IMR-90 (cell line): ENCODE measurements around the gene TMEM26. TPM values are rescaled to one million over a fixed set of nuclear protein-coding genes. Genes with fewer than 3 reads are reported as not detected.

Source experiments
- ATAC-seq: fragments of 200-7000 bp; cut with Tn5 transposase; 2 replicates; pipeline ENCODE4 v1.9.1; 2020; ENCODE audit warnings: low read depth, mild to moderate bottlenecking, moderate library complexity
- BruUV-seq: library from RNA; stranded (reverse); fragments of 400-500 nt; replicated peaks from 2 replicates; lab custom pipeline; 2021; lab: Mats Ljungman, UMichigan
- CTCF ChIA-PET: fragments of 300-600 bp; formaldehyde crosslinking; extraction: SDS; loops from one replicate; lab custom pipeline; 2021; ENCODE audit warnings: antibody characterized with exemption; lab: Yijun Ruan, JAX
- POLR2A ChIA-PET: fragments of 300-600 bp; sonication (Branson Sonifier 250); formaldehyde crosslinking; loops from one replicate; lab custom pipeline; 2022; ENCODE audit warnings: antibody characterized with exemption; ENCODE audit not compliant: unreplicated experiment; lab: Charles Lee
- DNase-seq: peaks from one replicate; pipeline ENCODE4 v3.0.0; 2013
- H2AFZ ChIP-seq: replicated peaks from 2 replicates; pipeline ENCODE3; 2013; ENCODE audit warnings: low read length, mild to moderate bottlenecking; ENCODE audit not compliant: poor library complexity
- H2AK5ac ChIP-seq: 2 replicates; pipeline ENCODE4 v1.6.1; 2013; ENCODE audit warnings: low read depth, low read length, inconsistent platforms
- H2AK9ac ChIP-seq: replicated peaks from 2 replicates; pipeline ENCODE3; 2013; ENCODE audit warnings: mild to moderate bottlenecking, low read depth, low read length, moderate library complexity; ENCODE audit not compliant: poor library complexity
- H2BK120ac ChIP-seq: 2 replicates; pipeline ENCODE4 v1.6.1; 2013; ENCODE audit warnings: low read depth, low read length, inconsistent platforms
- H2BK15ac ChIP-seq: 3 replicates; pipeline ENCODE4 v1.6.1; 2013; ENCODE audit warnings: low read depth, low read length, inconsistent platforms
- H2BK20ac ChIP-seq: 2 replicates; pipeline ENCODE4 v1.6.1; 2013; ENCODE audit warnings: low read depth, mild to moderate bottlenecking, inconsistent platforms, low read length, moderate library complexity
- H2BK5ac ChIP-seq: 2 replicates; pipeline ENCODE4 v1.6.1; 2013; ENCODE audit warnings: mild to moderate bottlenecking, low read depth, low read length, inconsistent platforms; ENCODE audit not compliant: poor library complexity, severe bottlenecking
- H3K14ac ChIP-seq: replicated peaks from 2 replicates; pipeline ENCODE4 v1.6.1; 2013; ENCODE audit warnings: low read depth, low read length, inconsistent platforms
- H3K18ac ChIP-seq: 2 replicates; pipeline ENCODE4 v1.6.1; 2013; ENCODE audit warnings: low read depth, low read length, control low read depth
- H3K23ac ChIP-seq: 2 replicates; pipeline ENCODE4 v1.6.1; 2013; ENCODE audit warnings: low read depth, low read length, inconsistent platforms
- H3K27ac ChIP-seq: 2 replicates; pipeline ENCODE4 v1.5.1; 2013; ENCODE audit warnings: mild to moderate bottlenecking, control low read depth, low read length; ENCODE audit not compliant: insufficient read depth
- H3K27me3 ChIP-seq: 2 replicates; pipeline ENCODE4 v1.6.1; 2013; ENCODE audit warnings: low read length; ENCODE audit not compliant: control insufficient read depth, insufficient read depth
- H3K36me3 ChIP-seq: 2 replicates; pipeline ENCODE4 v1.6.1; 2013; ENCODE audit warnings: low read length, mixed read lengths; ENCODE audit not compliant: control insufficient read depth, insufficient read depth
- H3K4ac ChIP-seq: 2 replicates; pipeline ENCODE4 v1.6.1; 2013; ENCODE audit warnings: low read depth, low read length, inconsistent platforms
- H3K4me1 ChIP-seq: 2 replicates; pipeline ENCODE4 v1.6.1; 2013; ENCODE audit warnings: low read length, mixed read lengths; ENCODE audit not compliant: control insufficient read depth, insufficient read depth
- H3K4me2 ChIP-seq: 2 replicates; pipeline ENCODE4 v1.6.1; 2013; ENCODE audit warnings: low read depth, mild to moderate bottlenecking, control low read depth, low read length, moderate library complexity
- H3K4me3 ChIP-seq: 2 replicates; pipeline ENCODE4 v1.5.1; 2013; ENCODE audit warnings: low read depth, mild to moderate bottlenecking, control low read depth, low read length, moderate library complexity; ENCODE audit not compliant: insufficient read depth
- H3K56ac ChIP-seq: 2 replicates; pipeline ENCODE4 v1.6.1; 2013; ENCODE audit warnings: low read length, inconsistent platforms; ENCODE audit not compliant: insufficient read depth; ENCODE audit errors: extremely low read depth
- H3K79me1 ChIP-seq, 2 experiments: 2 replicates each; pipeline ENCODE4 v1.6.1; 2013; ENCODE audit warnings: low read length in 2 of 2, inconsistent platforms in 1 of 2, low read depth in 1 of 2
- H3K9ac ChIP-seq: 2 replicates; pipeline ENCODE4 v1.6.1; 2013; ENCODE audit warnings: low read depth, low read length, control low read depth
- H3K9me1 ChIP-seq: 2 replicates; pipeline ENCODE4 v1.6.1; 2013; ENCODE audit warnings: low read length, inconsistent platforms; ENCODE audit not compliant: insufficient read depth
- H3K9me3 ChIP-seq: 2 replicates; pipeline ENCODE4 v1.6.1; 2013; ENCODE audit warnings: low read length; ENCODE audit not compliant: control insufficient read depth, insufficient read depth
- H4K20me1 ChIP-seq: 2 replicates; pipeline ENCODE4 v1.6.1; 2013; ENCODE audit warnings: low read length, inconsistent platforms; ENCODE audit not compliant: insufficient read depth
- H4K5ac ChIP-seq: 2 replicates; pipeline ENCODE4 v1.6.1; 2013; ENCODE audit warnings: mild to moderate bottlenecking, low read depth, low read length, control low read depth
- H4K8ac ChIP-seq, 2 experiments: 2 replicates each; pipeline ENCODE4 v1.6.1; 2013; ENCODE audit warnings: low read depth in 2 of 2, low read length in 2 of 2, control low read depth in 1 of 2, inconsistent platforms in 1 of 2
- H4K91ac ChIP-seq: 2 replicates; pipeline ENCODE4 v1.6.1; 2013; ENCODE audit warnings: low read depth, low read length, inconsistent platforms; ENCODE audit not compliant: insufficient read depth
- CEBPB ChIP-seq: IDR thresholded peaks from 2 replicates; pipeline ENCODE4 v1.6.1; 2012; ENCODE audit warnings: low read depth, low read length, improper control_type of control experiment
- NFE2L2 ChIP-seq: fragments of 150-350 bp; IDR thresholded peaks from 2 replicates; pipeline ENCODE4 v1.6.1; 2016; ENCODE audit warnings: low read depth, mild to moderate bottlenecking, low read length
- WGBS, 2 experiments: methylation state at CpG; one replicate each; pipeline versions ENCODE4 v1.1.5 to v1.1.7; 2013; ENCODE audit warnings: missing lambda C conversion rate in 2 of 2; ENCODE audit not compliant: insufficient read length in 1 of 2; ENCODE audit errors: extremely low coverage in 2 of 2; 5-methylcytosine and 5-hydroxymethylcytosine counted together
- dilution Hi-C: fragments of 300-500 bp; cut with HindIII; formaldehyde crosslinking; loops from one replicate; pipeline ENCODE4 v1.14.3; 2018; ENCODE audit warnings: low sequenced_read_pairs; ENCODE audit not compliant: unreplicated experiment
- in situ Hi-C: fragments of 300-500 bp; cut with MboI; formaldehyde crosslinking; loops from 3 replicates; pipeline ENCODE4 v1.14.3; 2019; ENCODE audit warnings: low sequenced_read_pairs, inconsistent platforms, mixed read lengths
- intact Hi-C: fragments of 100-400 bp; cut with micrococcal nuclease; formaldehyde crosslinking; loops from 2 replicates; pipeline ENCODE4 v1.10.0; 2022
- polyA plus RNA-seq, 3 experiments: library from polyadenylated mRNA; depleted of rRNA; stranded (reverse); fragments of >200 nt; gene quantifications; 2 replicates each; pipeline ENCODE4 v1.2.3, GENCODE V29; 2012; ENCODE audit warnings: low replicate concordance in 1 of 3
- total RNA-seq: library from RNA; depleted of rRNA; stranded (reverse); fragments of >200 nt; gene quantifications from 2 replicates; pipeline ENCODE4 v1.2.3, GENCODE V29; 2012

Gene TMEM26
- total and polyA plus RNA-seq, 2 of the 4 experiments (the other 2 are of a cell fraction): 0.22 to 0.36 TPM

GRCh38 chr10:61465901-61466632 is 12.9 kb upstream of the TMEM26 start:
- H2BK5ac ChIP-seq: no peak overlapping the region

More at GRCh38 chr10:61465901-61466632, 12.9 kb upstream of the TMEM26 start:
- dilution Hi-C loops (no loop called here), in situ Hi-C loops (no loop called here), intact Hi-C loops (no loop called here)
- Histone ChIP-seq H2AK5ac (0 out of 2 replicates have a peak overlapping the region, but pooled peaks have one; percentile 18), H3K4me2 (no peak overlapping the region), H2AFZ (no peak overlapping the region), H4K20me1 (no peaks in the 10 kb centered on the region), H3K4ac (no peak overlapping the region), H3K9me3 (no peaks in the 10 kb centered on the region), H3K18ac (peak overlapping the region; percentile 56; the same call in 1 of the 2 replicates), H4K8ac (peak overlapping the region in 1 of 2 experiments; percentile 22; a peak in 1 of 4 replicates), H3K23ac (no peak overlapping the region), H2BK20ac (no peak overlapping the region), H2BK120ac (no peak overlapping the region), H3K27me3 (no peaks in the 10 kb centered on the region), H3K4me3 (no peak overlapping the region), H3K56ac (no peak overlapping the region), H3K36me3 (no peaks in the 10 kb centered on the region), H2BK15ac (no peak overlapping the region), H3K4me1 (peaks cover 10% of the 10 kb centered on the region), H4K91ac (no peak overlapping the region), H3K9ac (no peak overlapping the region), H3K79me1 (no peaks in the 10 kb centered on the region), H2AK9ac (no peak overlapping the region), H3K14ac (no peak overlapping the region), H3K9me1 (peaks cover 7% of the 10 kb centered on the region), H3K27ac (no peak overlapping the region), H4K5ac (no peak overlapping the region)
- no CpG with 5 or more reads among the region's 3 CpGs for WGBS, 2 experiments
- ChIA-PET POLR2A (no interaction called here), CTCF (interaction anchor here (0.6 kb wide), 1 partner anchor 589 kb away, joined by 3 read pairs; no protein-coding TSS in a partner anchor)
- ATAC-seq: peak; percentile 21; the same call in 1 of the 2 replicates
- no TSS peak for BruUV-seq
- DNase-seq: peak; percentile 34
- TF ChIP-seq CEBPB (peak; percentile 69), NFE2L2 (no peak)
